NCI-H187 treated with DMSO at 0.1 percent for 48 hours (cell line): Measurements from ENCODE around the gene PUS1.
A peak's percentile ranks its signal among the peaks of the same experiment; 100 is the strongest.
"Not testable (repeated sequence)": the region's sequence is repeated elsewhere in the genome, so short reads cannot be mapped to it uniquely, and the experiment has no call there.

Experiments
- DNase-seq: peaks from one replicate; lab custom pipeline; 2025; lab: John Stamatoyannopoulos, UW

PUS1 gene

DNA sequence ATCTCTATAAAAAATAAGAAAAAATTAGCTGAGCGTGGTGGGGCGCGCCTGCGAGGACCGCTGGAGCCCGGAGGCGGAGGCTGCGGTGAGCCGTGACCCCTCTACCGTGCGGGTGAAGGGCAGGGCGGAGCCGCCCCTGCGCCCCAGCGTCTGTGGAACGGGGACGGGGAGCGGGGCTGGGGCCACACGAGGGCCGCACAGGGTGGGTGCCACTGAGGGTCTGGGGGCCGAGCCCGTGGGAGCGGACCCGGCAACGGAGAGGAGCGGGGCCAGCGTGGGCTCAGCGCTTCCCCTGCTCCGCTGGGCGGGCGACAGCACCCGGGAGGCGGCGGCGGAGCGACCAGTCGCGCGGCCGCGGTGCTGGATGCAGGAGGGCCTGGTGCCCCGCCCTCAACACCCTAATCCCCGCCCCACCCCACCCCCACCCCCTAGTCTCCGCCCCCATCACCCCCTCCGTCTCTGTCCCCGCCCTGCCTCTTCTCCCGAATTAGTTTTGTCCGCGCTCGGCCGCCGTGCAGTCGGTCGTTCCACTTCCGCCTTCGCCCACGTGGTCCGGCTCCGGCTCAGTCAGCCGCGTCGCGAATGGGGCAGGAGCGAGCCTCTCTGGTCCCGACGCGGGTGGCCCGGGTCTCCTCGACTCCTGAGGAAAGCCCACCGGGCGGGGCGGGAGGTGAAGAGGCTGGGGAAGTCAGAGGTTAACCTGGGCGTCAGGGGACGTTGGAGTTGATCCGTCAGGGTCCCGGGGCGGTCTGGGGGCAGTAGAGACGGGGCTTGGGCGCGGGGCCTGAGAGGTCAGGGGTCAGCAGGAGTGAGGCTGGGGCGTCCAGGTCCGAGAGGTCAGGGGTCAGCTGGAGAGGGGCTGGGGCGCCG lies at the start of gene PUS1:
TSS of gene PUS1 (plus strand) at position 566 of the 870 bp plus-strand sequence. CDS start 447 bp downstream, outside the sequence.
- peak; percentile 75 for DNase-seq

DNA sequence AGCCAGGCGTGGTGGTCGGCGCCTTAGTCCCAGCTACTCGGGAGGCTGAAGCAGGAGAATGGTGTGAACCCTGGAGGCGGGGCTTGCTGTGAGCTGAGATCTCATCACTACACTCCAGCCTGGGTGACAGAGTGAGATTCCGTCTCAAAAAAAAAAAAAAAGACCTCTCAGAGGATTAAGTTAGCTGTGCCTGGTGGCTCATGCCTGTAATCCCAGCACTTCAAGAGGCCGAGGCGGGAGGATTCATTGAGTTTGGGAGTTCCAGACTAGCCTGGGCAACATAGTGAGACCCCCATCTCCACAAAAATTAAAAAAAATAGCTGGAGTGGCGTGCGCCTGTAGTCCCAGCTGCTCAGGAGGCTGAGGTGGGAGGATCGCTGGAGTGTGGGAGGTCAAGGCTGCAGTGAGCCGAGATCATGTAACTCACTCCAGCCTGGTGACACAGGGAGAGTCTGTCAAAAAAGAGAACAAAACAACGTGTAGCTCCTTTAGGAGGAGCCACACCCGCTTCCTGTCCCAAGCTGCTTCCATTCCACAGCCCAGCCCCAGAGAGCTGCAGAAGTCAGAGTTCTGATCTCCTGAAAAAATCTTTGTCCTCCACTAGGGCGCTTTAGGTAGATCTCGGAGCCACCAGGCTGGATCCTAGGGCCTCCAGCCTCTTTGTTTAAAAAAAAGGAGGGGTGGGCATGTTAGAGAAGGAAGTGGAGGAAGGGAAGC lies 46.1 kb upstream of the PUS1 start:
- no peak for DNase-seq

DNA sequence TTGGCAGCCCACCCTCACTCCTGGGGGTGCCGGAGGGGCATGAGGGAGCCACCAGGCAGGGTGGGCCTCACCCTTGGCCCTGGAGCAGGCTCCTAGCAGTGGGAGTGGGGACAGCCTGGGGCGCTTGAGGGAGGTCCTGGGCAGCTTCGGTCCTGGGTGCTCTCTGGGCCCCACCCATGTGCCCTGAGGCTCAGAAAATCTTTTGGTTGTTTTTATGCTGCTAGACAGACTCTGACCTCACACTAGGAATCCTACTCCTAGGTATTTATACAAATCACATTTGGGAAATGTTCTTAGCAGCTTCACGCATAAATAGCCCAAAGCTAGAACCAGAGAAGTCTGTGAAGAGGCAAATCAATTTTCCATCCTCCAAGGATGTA lies 45.6 kb upstream of the PUS1 start:
- no peak for DNase-seq

- DNase-seq, result not testable (repeated sequence)
Observed at GRCh38 chr12:131885076-131885475, 44.0 kb upstream of the PUS1 start.

- DNase-seq, result no peak
Observed at GRCh38 chr12:131885543-131886057, 43.5 kb upstream of the PUS1 start.

- DNase-seq, result not testable (repeated sequence)
Observed at GRCh38 chr12:131891722-131892121, 37.4 kb upstream of the PUS1 start.

GRCh38 chr12:131892711-131893604 lies 36.1 kb upstream of the PUS1 start:
- no peak for DNase-seq

GRCh38 chr12:131893605-131894312 lies 35.3 kb upstream of the PUS1 start:
- DNase-seq, result no peak

GRCh38 chr12:131894313-131894860 lies 34.7 kb upstream of the PUS1 start, which contains the start of gene ULK1:
Gene ULK1, plus strand, starts transcription at chr12:131894622. Its CDS starts 380 bp downstream, at chr12:131895002.
- peak; percentile 70 for DNase-seq

- DNase-seq, result no peak
Observed at GRCh38 chr12:131894981-131895639, 34.0 kb upstream of the PUS1 start.

DNA sequence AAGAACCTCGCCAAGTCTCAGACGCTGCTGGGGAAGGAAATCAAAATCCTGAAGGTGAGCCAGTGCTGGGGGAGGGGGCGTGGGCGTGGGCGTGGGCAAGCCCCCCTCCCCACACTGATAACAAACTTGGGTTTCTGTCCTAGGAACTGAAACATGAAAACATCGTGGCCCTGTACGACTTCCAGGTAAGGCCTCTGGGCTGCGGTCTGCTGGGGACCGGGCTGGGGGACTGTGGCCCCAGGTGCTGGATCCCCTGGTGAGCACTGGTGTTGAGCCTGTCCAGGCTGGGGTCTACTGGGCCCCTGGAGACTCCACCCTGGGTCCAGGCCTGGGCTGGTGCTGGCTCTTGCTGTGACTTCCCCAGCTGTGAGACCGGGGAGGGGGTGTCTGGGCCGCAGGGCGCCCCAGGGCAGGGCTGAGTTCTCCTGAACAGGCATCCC lies 33.4 kb upstream of the PUS1 start:
- no peak for DNase-seq

DNA sequence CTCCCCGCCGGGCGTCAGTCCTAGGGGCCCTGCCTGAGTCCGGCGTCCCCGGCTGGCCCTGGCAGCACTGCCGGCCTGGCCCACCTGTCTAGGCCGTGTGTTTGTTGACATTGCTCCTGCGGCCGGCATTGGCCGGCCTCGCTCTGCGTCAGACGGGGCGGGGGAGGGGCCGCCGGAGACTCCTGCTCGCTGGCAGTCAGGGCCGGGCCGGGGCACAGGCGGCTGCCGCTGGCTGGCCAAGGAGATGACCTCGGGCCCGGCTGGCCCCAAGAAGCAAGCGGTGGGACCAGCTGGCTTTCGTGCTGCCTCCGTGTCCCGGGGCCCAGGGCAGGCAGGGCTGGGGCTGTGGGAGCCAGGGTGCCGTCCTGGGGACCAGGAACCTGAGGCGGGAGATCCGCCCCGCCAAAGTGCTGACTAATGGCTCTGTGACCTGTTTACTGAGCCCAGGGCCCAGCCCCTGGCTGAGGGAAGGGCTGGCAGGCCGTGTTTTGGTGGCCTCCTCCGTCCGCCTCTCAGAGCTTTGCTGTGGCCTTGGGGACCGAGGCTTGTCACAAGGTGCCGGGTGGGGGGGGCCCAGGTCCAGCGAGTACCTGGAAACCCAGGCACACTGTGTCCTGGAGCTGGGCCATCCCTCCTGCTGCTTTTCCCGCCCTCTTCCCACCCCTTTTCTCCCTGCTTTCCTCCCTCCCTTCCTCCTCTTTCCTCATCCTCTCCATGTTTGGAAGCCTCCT lies 32.8 kb upstream of the PUS1 start:
- no peak for DNase-seq

DNA sequence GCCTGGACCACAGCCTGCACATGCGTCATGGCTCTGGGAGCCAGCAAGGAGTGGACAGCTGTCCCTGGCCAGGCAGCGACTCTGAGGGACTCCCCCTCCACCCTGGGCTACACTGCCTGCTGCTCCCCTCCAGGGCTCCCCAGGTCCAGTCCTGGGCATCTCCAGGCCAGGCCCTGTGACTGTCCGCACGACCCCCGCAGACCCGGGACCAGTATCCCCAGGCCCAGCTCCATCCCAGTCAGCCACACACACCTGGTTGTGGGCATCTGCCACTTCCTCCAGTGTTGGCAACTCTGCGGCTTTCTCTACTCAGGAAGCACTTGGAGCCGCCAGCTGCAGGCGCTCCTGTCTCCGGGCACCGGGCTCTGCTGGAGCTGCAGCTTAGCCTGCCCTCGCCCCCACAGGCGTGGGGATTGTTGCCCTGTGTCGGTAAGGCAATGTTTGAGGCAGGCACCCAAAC lies 32.2 kb upstream of the PUS1 start:
- no peak for DNase-seq

DNA sequence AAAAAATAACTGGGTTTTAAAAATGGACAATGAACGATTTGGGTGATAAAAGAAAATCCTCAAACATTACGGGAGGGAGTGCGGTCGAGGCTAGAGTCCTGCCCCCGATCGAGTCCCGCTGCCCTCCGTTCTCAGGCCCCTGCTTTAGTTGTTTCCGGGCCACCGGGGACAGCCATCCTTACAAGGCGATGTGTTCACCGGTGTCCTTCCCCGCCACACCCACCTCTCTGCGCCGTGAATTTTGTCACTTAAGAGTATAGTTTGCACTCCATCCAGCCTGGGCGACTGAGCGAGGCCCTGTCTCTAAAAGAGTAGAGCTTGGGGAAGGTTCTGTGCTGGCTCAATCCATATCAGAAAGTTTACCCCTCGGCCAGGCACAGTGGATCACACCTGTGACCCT lies 31.8 kb upstream of the PUS1 start:
- DNase-seq, result no peak

DNA sequence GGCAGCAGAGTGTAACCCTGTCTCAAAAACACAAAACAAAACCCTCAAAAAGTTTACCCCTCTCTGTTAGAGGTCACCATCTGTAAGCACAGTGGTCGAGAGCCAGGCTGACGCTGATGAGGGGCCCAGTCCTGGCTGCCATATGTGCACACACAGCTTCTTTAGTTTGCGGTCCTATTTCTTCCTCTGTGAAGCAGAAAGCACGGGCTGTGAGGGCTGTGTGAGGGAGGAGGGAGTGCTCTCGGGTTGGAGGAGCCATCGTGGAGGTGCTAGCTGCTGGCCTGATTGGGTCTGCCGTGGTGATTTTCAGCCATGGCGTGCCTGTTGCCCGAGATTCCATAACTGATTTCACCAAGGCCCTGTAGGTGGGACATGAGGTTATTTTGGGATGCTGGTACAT lies 31.2 kb upstream of the PUS1 start:
- DNase-seq, result no peak

DNA sequence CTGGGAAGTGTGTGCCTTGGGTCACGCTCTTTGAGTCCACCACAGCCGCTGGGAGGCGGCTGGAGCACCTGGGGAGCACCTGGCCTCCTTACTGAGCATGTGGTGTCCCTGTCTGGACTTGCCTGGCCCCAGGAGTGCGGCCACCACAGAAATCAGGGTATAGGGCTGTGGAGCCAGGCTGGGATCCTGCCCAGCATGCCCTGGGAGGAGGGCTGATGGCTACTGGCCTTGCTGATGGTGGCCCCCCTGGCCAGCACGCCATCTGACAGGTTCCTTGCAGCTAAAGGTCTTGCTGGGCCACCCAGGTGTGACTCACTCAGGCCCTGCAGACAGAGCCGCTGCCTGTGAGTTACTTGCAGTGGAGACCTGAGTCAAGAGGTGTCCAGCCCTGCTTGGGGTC lies 28.7 kb upstream of the PUS1 start:
- no peak for DNase-seq

GRCh38 chr12:131901431-131902331 lies 27.4 kb upstream of the PUS1 start:
- no peak for DNase-seq
